Left lung (tissue), 10 donors: ENCODE data around the gene CSF1R. TPM values are rescaled to one million over a fixed set of nuclear protein-coding genes. Genes with fewer than 3 reads are reported as not detected.

Experiments used
- ATAC-seq: fragments of 200-7000 bp; cut with Tn5 transposase; one replicate; pipeline ENCODE4 v1.9.1; 2020; ENCODE audit warnings: moderate library complexity
- DNase-seq, 4 donors: peaks; one replicate each; pipeline ENCODE4 v3.0.0-alpha.2; 2013 to 2020
- H3K27ac ChIP-seq, 2 donors: fragments of 200-600 bp; sonication (generic) in 1 of 2; one replicate each; pipeline versions ENCODE4 v1.5.0 to v1.8.0; 2020 to 2021
- H3K27me3 ChIP-seq, 2 donors: fragments of 200-600 bp; sonication (generic) in 1 of 2; one replicate each; pipeline versions ENCODE4 v1.5.0 to v1.8.0; 2020 to 2021
- H3K36me3 ChIP-seq, 2 donors: fragments of 200-600 bp; sonication (generic) in 1 of 2; one replicate each; pipeline versions ENCODE4 v1.5.0 to v1.8.0; 2020 to 2021
- H3K4me1 ChIP-seq, 2 donors: fragments of 200-600 bp; one replicate each; pipeline ENCODE4 v1.8.0; 2021
- H3K4me3 ChIP-seq, 2 donors: fragments of 200-600 bp; sonication (generic) in 1 of 2; one replicate each; pipeline versions ENCODE4 v1.5.0 to v1.8.0; 2020 to 2021; ENCODE audit warnings: mild to moderate bottlenecking in 1 of 2
- H3K9me3 ChIP-seq, 2 donors: fragments of 200-600 bp; sonication (generic) in 1 of 2; one replicate each; pipeline versions ENCODE4 v1.5.0 to v1.8.0; 2020 to 2021
- intact Hi-C, 2 donors: fragments of 100-400 bp; cut with DNase I; formaldehyde crosslinking; loops; one replicate each; pipeline versions ENCODE4 v1.11.2 to v1.14.2; 2022
- polyA plus RNA-seq, 6 donors: library from polyadenylated mRNA; unstranded; fragments of 120-200 nt; gene quantifications; one replicate each; pipeline ENCODE4 v1.2.1, GENCODE V29; 2013; ENCODE audit not compliant: insufficient read length in 6 of 6
- total RNA-seq, 2 donors: library from RNA; stranded (reverse); fragmentation: NEBNext Ultra II Directional; extraction: Animal tissue kit (Norgen Biotek cat#: 25700); gene quantifications; one replicate each; pipeline ENCODE4 v1.2.1, GENCODE V29; 2021
- TF ChIP-seq, protein P1 (sequence below), 2 donors: fragments of 200-600 bp; sonication (generic) in 1 of 2; IDR thresholded peaks; one replicate each; pipeline versions ENCODE4 v1.5.0 to v1.8.0; 2021; ENCODE audit warnings: antibody characterized with exemption in 2 of 2
- donor health status: DM: no; HTN: yes; CAD: no.
- donor health status: DM: no; HTN: no; CAD: no.

CSF1R gene
- total and polyA plus RNA-seq, 8 donors, result 22.7 to 93.1 (median 26.0) TPM

DNA sequence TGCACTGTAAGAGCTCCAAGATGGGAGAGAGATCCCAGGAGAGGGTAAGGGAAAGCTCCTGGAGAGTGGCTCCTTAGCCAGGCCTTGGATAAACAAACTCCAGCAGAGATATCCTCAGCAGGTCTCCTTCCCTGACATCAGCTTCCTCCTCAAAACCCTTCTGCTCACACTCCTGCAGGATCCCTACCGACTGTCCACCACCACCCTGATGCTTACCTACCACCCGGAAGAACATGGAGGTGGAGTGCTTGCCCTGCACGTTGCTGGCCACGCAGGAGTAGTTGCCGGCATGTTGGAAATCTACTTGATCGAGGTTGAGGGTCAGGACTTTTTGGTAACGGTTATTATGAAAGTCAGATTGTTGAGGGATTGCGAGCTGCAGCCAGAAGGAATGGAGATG is 9.3 kb downstream of the CSF1R start:
- Histone ChIP-seq H3K9me3 (no peaks in the 10 kb centered on the region), H3K27me3 (no peaks in the 10 kb centered on the region), H3K27ac (no peak overlapping the region), H3K4me3 (no peak overlapping the region), H3K4me1 (peaks cover 6 to 15% of the 10 kb centered on the region in 2 donors), H3K36me3 (peaks cover 0 to 73% of the 10 kb centered on the region in 2 donors)
- TF ChIP-seq, protein P1, sequence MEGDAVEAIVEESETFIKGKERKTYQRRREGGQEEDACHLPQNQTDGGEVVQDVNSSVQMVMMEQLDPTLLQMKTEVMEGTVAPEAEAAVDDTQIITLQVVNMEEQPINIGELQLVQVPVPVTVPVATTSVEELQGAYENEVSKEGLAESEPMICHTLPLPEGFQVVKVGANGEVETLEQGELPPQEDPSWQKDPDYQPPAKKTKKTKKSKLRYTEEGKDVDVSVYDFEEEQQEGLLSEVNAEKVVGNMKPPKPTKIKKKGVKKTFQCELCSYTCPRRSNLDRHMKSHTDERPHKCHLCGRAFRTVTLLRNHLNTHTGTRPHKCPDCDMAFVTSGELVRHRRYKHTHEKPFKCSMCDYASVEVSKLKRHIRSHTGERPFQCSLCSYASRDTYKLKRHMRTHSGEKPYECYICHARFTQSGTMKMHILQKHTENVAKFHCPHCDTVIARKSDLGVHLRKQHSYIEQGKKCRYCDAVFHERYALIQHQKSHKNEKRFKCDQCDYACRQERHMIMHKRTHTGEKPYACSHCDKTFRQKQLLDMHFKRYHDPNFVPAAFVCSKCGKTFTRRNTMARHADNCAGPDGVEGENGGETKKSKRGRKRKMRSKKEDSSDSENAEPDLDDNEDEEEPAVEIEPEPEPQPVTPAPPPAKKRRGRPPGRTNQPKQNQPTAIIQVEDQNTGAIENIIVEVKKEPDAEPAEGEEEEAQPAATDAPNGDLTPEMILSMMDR (IDR thresholded peaks at IDR 0.05), result no peak
- ATAC-seq (no peak), DNase-seq (no peak)
- intact Hi-C loops, result no loop called here

DNA sequence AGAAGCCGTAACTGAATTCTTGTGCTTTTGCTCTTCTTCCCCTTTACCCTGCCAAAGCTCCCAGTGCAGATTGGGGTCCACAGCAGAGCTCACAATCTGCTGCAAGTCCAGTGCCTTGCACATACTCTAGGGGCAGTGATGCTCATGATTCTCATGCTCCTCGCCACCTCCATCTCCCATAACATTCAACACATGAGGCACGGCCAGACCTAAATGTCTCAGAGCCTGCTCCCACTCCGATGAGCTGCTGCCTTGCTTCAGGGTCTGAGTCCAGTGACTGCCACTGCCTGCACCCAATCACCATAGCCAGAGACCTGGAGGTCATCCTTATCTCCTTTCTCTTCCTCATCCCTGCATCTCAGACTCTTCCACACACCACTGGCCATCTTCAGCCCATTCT is 10.5 kb downstream of the CSF1R start:
- no peak for DNase-seq
- no peak for ATAC-seq
- intact Hi-C loops, result no loop called here

DNA sequence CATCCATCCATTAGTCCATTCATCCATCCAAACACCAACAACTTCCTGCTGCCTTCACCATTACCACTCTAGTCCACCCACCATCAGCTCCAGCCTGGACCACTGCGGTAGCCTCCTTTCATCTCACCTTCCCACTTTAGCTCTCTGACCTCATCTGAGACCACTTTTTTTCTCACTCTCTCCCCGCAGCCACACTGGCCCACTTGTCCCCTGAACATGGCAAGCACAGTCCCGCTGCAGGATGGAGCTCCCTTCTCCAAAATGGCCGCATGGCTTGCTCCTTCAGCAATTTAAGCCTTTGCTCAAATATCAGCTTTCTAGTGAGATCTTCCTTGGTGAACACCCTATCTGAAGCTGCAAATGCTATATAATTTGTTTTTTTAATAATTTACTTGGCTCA is 11.1 kb downstream of the CSF1R start:
- intact Hi-C loops, result no loop called here
- Histone ChIP-seq H3K9me3 (no peaks in the 10 kb centered on the region), H3K4me1 (no peaks in the 10 kb centered on the region), H3K36me3 (peaks cover 0 to 73% of the 10 kb centered on the region in 2 donors), H3K27ac (no peak overlapping the region), H3K27me3 (no peaks in the 10 kb centered on the region), H3K4me3 (no peak overlapping the region)
- DNase-seq (peak in 1 of 4 donors; percentile 43), ATAC-seq (no peak)
- TF ChIP-seq, protein P1 (IDR thresholded peaks at IDR 0.05), result no peak

More for the DNA sequence above, 10.5 kb downstream of the CSF1R start:
- no peak overlapping the region for H3K27ac ChIP-seq
- TF ChIP-seq, protein P1 (IDR thresholded peaks at IDR 0.05), result no peak
- H3K36me3 ChIP-seq, result peaks cover 0 to 75% of the 10 kb centered on the region in 2 donors
- no peak overlapping the region for H3K4me3 ChIP-seq
- no peaks in the 10 kb centered on the region for H3K9me3 ChIP-seq
- no peaks in the 10 kb centered on the region for H3K27me3 ChIP-seq
- peaks cover 0 to 2% of the 10 kb centered on the region in 2 donors for H3K4me1 ChIP-seq

DNA sequence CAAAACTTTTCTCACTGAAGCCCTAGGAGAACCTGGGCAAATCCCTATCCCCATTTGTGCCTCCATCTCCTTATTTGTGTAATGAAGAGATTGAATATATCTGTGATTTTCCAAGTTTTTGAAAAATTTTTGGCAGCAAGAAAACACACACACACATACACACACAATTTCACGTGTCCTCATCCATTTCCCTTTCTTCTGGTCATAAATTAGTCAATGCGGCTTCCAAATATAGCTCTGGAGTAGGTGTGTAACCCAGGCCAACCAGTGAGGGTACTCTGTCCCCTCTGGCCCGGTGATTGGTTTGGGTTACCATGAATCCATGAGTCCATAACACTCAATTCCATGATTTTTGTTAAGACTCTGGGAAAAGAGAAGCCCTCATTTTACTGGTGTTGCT is 12.7 kb downstream of the CSF1R start:
- DNase-seq, result no peak
- intact Hi-C loops, result no loop called here
- Histone ChIP-seq H3K27ac (no peak overlapping the region), H3K36me3 (peaks cover 0 to 78% of the 10 kb centered on the region in 2 donors), H3K9me3 (no peaks in the 10 kb centered on the region), H3K4me3 (no peak overlapping the region), H3K27me3 (no peaks in the 10 kb centered on the region), H3K4me1 (peaks cover 0 to 5% of the 10 kb centered on the region in 2 donors)
- no peak for ATAC-seq
- TF ChIP-seq, protein P1 (IDR thresholded peaks at IDR 0.05), result no peak

DNA sequence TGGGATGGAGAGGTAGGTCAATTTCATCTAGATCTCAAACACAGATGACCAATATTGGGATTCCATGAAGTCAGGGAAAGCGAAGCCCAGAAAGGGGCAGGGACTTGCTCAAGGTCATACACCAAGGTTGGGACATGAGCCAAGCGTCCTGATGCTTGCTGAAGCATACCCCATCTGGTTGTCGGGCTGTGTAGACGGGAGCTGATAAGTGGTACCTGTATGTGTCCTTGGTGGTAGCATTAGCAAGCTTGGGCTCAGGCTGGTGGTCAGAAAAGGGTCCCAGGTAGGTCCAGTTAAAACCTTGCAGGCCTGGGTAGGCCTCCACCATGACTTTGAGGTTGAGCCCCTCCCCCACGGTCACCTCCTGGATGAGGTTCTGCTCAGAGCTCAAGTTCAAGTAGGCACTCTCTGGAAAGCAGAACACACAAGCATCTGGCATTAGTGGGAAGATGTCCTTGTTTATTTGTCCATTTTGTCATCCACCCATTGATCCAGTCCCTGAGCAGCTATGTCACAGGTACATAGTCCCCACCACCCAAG is 13.2 kb downstream of the CSF1R start:
- peaks cover 0 to 81% of the 10 kb centered on the region in 2 donors for H3K36me3 ChIP-seq
- H3K27me3 ChIP-seq, result no peaks in the 10 kb centered on the region
- no peak overlapping the region for H3K4me3 ChIP-seq
- TF ChIP-seq, protein P1 (IDR thresholded peaks at IDR 0.05), result no peak
- H3K9me3 ChIP-seq, result no peaks in the 10 kb centered on the region
- intact Hi-C loops, result no loop called here
- ATAC-seq (no peak), DNase-seq (no peak)
- H3K4me1 ChIP-seq, result peaks cover 0 to 10% of the 10 kb centered on the region in 2 donors
- H3K27ac ChIP-seq, result no peak overlapping the region
